ENCODE results near the gene CRK.

The CRK gene

GRCh38 chr17:1375615-1376014 lies 80.4 kb downstream of the CRK start:
- no peak for TF ChIP-seq CTCF (IDR thresholded peaks at IDR 0.05; ENCODE audit: low read depth, low read length)

GRCh38 chr17:1374431-1375177 lies 81.4 kb downstream of the CRK start:
- no peak for DNase-seq (ENCODE audit: extremely low read depth, low read depth)

More at GRCh38 chr17:1375615-1376014, 80.4 kb downstream of the CRK start:
- no peak for DNase-seq (ENCODE audit: extremely low read depth, low read depth)

GRCh38 chr17:1373707-1374237 lies 82.3 kb downstream of the CRK start:
- TF ChIP-seq CTCF (IDR thresholded peaks at IDR 0.05; ENCODE audit: low read depth, low read length) = no peak
- DNase-seq (ENCODE audit: extremely low read depth, low read depth) = no peak

More at GRCh38 chr17:1374431-1375177, 81.4 kb downstream of the CRK start:
- no peak for TF ChIP-seq CTCF (IDR thresholded peaks at IDR 0.05; ENCODE audit: low read depth, low read length)

GRCh38 chr17:1372618-1373017 lies 83.4 kb downstream of the CRK start:
- DNase-seq (ENCODE audit: extremely low read depth, low read depth) = no peak
- no peak for TF ChIP-seq CTCF (IDR thresholded peaks at IDR 0.05; ENCODE audit: low read depth, low read length)

GRCh38 chr17:1371893-1372590 lies 84.0 kb downstream of the CRK start:
- DNase-seq (ENCODE audit: extremely low read depth, low read depth) = no peak
- no peak for TF ChIP-seq CTCF (IDR thresholded peaks at IDR 0.05; ENCODE audit: low read depth, low read length)

All from AG09319 (cell line).